GM10248 (cell line): ENCODE data around the gene PLEKHA7.

Experiments
- CTCF ChIA-PET: fragments of 300-600 bp; sonication (Branson Sonifier 250); formaldehyde crosslinking; extraction: SDS; loops from one replicate; lab custom pipeline; 2021; ENCODE audit warnings: antibody characterized with exemption; lab: Yijun Ruan, JAX
- POLR2A ChIA-PET: fragments of 350-650 bp; sonication (Branson Sonifier 250); formaldehyde crosslinking; extraction: SDS; loops from one replicate; lab custom pipeline; 2020; ENCODE audit warnings: antibody characterized with exemption; lab: Yijun Ruan, JAX
- DNase-seq: peaks from one replicate; pipeline ENCODE4 v3.0.0; 2012; ENCODE audit errors: extremely low spot score
- CTCF ChIP-seq: IDR thresholded peaks from 2 replicates; pipeline ENCODE4 v1.5.1; 2012; ENCODE audit warnings: mild to moderate bottlenecking, low read depth; ENCODE audit errors: extremely low read depth, missing control alignments, control extremely low read depth

The PLEKHA7 gene

GRCh38 chr11:16772141-16772512 lies 242.1 kb downstream of the PLEKHA7 start:
- no peak for TF ChIP-seq CTCF
- POLR2A ChIA-PET = no interaction called here
- DNase-seq = no peak
- CTCF ChIA-PET = interaction anchor here (13.6 kb wide), 1 partner anchor 14 kb away, joined by 148 read pairs; no protein-coding TSS in a partner anchor

- ChIA-PET POLR2A (no interaction called here), CTCF (interaction anchor here (13.6 kb wide), 1 partner anchor 14 kb away, joined by 148 read pairs; no protein-coding TSS in a partner anchor)
- TF ChIP-seq CTCF = no peak
- DNase-seq = no peak
Measured at GRCh38 chr11:16771350-16772140, 242.7 kb downstream of the PLEKHA7 start.

- CTCF ChIA-PET = interaction anchor here (13.6 kb wide), 1 partner anchor 16 kb away, joined by 148 read pairs; no protein-coding TSS in a partner anchor
- POLR2A ChIA-PET = no interaction called here
- DNase-seq = no peak
- TF ChIP-seq CTCF = no peak
Measured at GRCh38 chr11:16770016-16770415, 244.2 kb downstream of the PLEKHA7 start.

- TF ChIP-seq CTCF = no peak
- CTCF ChIA-PET = interaction anchor here (13.6 kb wide), 1 partner anchor 16 kb away, joined by 148 read pairs; no protein-coding TSS in a partner anchor
- DNase-seq = no peak
- POLR2A ChIA-PET = no interaction called here
Measured at GRCh38 chr11:16769386-16769785, 244.8 kb downstream of the PLEKHA7 start.

GRCh38 chr11:16767957-16768356 lies 246.3 kb downstream of the PLEKHA7 start:
- DNase-seq = no peak
- POLR2A ChIA-PET = no interaction called here
- no peak for TF ChIP-seq CTCF
- CTCF ChIA-PET = interaction anchor here (13.6 kb wide), 1 partner anchor 18 kb away, joined by 148 read pairs; no protein-coding TSS in a partner anchor

- TF ChIP-seq CTCF = no peak
- ChIA-PET CTCF (interaction anchor here (13.6 kb wide), 1 partner anchor 19 kb away, joined by 148 read pairs; no protein-coding TSS in a partner anchor), POLR2A (interaction anchor here (0.7 to 1.0 kb wide), 2 partner anchors 322 to 786 kb away, joined by 3 to 8 read pairs; no protein-coding TSS in a partner anchor)
- DNase-seq = no peak
Measured at GRCh38 chr11:16767137-16767536, 247.1 kb downstream of the PLEKHA7 start.
